GM12864 (cell line): ENCODE results near the gene CEBPB.

ENCODE experiments used
- DNase-seq: peaks from one replicate; pipeline ENCODE4 v3.0.0-alpha.2; 2011; ENCODE audit warnings: low read depth
- H3K4me3 ChIP-seq: 2 replicates; pipeline ENCODE4 v1.5.1; 2011; ENCODE audit warnings: mild to moderate bottlenecking, low read depth, low read length, control low read depth
- CTCF ChIP-seq: IDR thresholded peaks from 2 replicates; pipeline ENCODE4 v1.5.1; 2011; ENCODE audit warnings: low read depth, mild to moderate bottlenecking, moderate library complexity, low read length, control low read depth, inconsistent platforms; ENCODE audit errors: missing control alignments

CEBPB gene

DNA sequence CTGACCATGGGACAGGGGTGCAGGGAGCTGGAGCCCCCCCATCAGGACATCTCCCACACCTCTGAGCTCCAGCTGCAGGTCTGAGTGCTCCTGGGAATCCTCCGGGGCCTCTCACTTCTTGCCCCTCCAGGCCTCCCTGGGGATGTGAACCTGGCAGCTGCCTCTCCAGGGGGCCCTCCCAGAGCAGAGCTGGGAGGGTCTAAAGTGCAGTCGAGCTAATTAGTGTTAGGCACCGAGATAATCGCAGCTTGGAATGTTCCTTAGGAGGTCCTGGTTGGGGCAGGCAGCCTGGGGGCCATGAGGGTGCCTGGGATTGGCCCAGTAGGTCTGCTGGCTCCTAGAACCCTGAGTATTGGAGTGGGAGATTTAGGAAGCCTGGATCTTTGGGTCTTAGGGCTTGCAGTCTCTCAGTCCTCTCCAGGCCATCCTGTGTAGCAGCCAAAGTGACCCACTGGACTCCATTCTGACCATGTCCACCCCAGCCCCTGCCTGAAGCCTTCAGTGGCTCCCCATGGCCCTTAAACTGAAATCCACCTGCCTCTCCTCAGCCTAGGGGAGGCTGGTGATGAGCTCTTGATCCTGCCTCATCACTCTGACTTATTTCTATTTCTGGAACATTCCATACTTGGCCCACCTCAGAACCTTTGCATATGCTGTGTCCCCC lies 26.0 kb downstream of the CEBPB start:
- no peak for TF ChIP-seq CTCF
- no peak for DNase-seq
- H3K4me3 ChIP-seq: no peak overlapping the region

- H3K4me3 ChIP-seq: no peak overlapping the region
- DNase-seq: no peak
- no peak for TF ChIP-seq CTCF
These were observed 26.7 kb downstream of the CEBPB start for GRCh38 chr20:50217207-50217949.

GRCh38 chr20:50218987-50219435 lies 28.4 kb downstream of the CEBPB start:
- TF ChIP-seq CTCF: no peak
- no peak for DNase-seq

DNA sequence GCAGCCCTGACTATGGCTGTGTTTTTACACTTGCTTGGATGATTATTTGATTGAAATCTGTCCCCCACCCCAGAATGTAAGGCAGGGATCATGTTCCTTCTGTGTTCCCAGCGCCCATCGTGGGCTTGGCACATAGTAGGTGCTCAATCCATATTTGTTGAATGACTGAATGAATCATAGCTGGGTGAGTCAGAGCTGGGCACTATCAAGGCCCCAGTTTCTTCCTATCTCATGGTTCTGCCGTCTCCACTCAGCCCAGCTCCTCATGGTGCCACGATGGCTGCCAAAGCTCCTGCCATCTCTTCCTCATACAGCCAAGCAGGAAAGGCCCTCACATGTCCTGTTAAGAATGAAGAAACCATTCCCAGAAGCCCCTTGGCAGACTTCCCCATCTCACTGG lies 29.0 kb downstream of the CEBPB start:
- DNase-seq: no peak
- TF ChIP-seq CTCF: no peak
- H3K4me3 ChIP-seq: no peak overlapping the region

More at GRCh38 chr20:50218987-50219435, 28.4 kb downstream of the CEBPB start:
- no peak overlapping the region for H3K4me3 ChIP-seq

DNA sequence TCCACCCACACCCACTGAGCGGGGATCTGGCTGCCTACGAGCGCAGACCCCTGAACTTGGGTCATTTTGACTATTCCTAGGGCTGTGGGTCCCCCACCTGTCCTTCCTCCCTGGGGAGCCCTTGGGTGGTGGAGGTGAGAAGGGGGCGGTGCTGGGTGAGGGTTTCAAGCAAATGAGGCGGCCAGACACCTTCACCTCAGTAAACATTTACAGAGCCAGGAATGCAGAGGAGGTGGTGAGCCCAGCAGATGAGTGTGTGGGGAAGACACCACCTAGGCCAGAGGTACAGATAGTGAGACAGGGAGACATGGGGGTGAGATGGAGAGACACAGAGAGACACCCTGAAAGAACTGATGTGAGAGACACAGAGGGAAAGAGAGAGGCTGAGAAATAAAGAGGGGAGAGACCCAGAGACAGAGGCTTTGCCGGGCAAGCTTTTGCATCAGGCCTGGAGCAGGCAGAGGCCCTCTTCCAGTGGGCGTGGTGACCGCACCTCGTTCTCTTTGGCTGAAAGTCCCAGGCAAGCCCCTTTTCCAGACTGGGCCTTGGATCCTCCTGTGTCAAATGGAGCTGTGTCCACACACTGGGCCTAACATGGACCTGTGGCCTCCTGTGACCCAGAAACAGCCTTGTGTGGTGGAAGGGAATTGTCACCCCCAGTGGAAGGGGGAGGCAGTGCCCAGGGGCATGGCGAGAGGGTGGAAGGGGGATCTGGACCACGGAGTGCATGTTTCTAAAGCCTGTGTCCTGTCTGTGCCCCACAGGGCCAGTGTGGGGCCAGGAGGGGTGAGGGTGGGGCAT lies 29.7 kb downstream of the CEBPB start:
- no peak overlapping the region for H3K4me3 ChIP-seq
- no peak for DNase-seq
- no peak for TF ChIP-seq CTCF

- no peak overlapping the region for H3K4me3 ChIP-seq
- DNase-seq: no peak
- no peak for TF ChIP-seq CTCF
These were observed 30.3 kb downstream of the CEBPB start for GRCh38 chr20:50220894-50221365.
